ENCODE results near the gene DYRK1B. TPM values are rescaled to one million over a fixed set of nuclear protein-coding genes. Genes with fewer than 3 reads are reported as not detected.

The DYRK1B gene
- total RNA-seq, 4 donors from 2014 or later: 4.9 to 15.6 (median 8.7) TPM

DNA sequence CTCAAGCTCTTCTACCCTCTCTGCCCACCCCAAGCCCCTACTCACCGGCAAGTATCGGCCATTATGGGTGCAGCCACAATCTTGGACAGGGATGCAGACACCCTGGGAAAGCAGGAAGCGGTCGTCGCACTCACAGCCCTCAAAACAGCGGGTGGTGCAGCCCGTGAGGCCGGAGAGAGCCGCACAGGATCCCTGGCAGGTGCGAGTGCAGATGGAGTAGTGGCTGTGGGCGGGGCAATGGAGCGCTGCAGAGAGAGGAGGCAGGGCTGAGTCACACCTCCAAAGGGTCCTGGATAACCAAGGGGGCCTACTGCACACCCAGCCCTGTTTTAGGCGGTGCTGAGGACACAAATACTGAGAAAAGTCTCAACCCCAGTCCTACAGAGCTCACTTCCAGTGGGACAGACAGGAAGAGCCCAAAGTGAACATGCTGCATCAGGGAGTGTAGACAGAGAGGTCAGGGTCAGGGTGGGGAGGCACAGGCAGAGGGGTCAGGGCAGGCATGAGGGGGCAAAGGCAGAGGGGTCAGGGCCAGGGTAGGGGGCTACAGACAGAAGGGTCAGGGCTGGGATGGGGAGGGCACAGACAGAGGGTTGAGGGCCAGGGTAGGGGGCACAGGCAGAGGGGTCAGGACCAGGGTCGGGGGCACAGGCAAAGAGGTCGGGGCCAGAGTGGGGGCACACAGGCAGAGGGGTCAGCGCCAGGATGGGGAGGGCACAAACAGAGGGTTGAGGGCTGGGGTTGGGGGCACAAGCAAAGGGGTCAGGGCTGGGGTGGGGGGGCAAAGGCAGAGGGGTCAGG, 36.4 kb upstream of the DYRK1B start:
- TF ChIP-seq, protein P1, sequence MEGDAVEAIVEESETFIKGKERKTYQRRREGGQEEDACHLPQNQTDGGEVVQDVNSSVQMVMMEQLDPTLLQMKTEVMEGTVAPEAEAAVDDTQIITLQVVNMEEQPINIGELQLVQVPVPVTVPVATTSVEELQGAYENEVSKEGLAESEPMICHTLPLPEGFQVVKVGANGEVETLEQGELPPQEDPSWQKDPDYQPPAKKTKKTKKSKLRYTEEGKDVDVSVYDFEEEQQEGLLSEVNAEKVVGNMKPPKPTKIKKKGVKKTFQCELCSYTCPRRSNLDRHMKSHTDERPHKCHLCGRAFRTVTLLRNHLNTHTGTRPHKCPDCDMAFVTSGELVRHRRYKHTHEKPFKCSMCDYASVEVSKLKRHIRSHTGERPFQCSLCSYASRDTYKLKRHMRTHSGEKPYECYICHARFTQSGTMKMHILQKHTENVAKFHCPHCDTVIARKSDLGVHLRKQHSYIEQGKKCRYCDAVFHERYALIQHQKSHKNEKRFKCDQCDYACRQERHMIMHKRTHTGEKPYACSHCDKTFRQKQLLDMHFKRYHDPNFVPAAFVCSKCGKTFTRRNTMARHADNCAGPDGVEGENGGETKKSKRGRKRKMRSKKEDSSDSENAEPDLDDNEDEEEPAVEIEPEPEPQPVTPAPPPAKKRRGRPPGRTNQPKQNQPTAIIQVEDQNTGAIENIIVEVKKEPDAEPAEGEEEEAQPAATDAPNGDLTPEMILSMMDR (IDR thresholded peaks at IDR 0.05; ENCODE audit: low read depth): no peak

DNA sequence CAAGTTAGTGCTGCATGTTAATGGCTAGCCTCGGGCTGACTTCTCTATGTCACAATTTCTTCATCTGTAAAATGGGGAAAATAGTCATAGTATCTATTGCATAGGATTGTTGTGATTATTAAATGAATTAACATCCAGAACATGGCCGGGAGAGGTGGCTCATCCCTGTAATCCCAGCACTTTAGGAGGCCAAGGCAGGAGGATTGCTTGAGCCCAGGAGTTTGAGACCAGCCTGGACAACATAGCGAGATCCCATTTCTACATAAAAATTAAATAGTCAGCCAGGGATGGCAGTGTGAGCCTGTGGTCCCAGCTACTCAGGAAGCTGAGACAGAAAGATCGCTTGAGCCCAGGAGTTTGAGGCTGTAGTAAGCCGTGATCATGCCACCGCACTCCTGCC, 34.0 kb upstream of the DYRK1B start:
- TF ChIP-seq, protein P1 (IDR thresholded peaks at IDR 0.05; ENCODE audit: low read depth): no peak

- TF ChIP-seq, protein P1 (IDR thresholded peaks at IDR 0.05; ENCODE audit: low read depth): no peak
These were observed 33.2 kb upstream of the DYRK1B start for GRCh38 chr19:39867133-39867532.

DNA sequence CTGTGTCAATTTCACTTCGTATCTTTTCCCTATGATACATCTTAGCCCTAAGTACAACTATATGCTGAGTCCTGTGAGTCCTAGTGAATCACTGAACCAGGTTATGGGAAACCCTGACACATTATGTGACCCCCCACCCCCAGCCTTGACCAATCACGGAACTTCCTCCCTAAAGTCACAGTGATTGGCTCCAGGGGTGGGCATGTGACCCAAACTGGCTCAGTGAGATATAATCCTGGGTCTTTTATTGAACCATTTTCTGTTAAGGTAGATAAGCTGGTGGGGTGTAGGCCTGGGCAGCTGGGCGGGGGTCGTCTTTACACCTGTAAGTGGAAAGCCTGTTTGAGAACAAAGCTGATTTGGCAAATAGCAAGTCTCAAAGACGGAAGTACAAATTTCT, 32.0 kb upstream of the DYRK1B start:
- TF ChIP-seq, protein P1 (IDR thresholded peaks at IDR 0.05; ENCODE audit: low read depth): no peak

DNA sequence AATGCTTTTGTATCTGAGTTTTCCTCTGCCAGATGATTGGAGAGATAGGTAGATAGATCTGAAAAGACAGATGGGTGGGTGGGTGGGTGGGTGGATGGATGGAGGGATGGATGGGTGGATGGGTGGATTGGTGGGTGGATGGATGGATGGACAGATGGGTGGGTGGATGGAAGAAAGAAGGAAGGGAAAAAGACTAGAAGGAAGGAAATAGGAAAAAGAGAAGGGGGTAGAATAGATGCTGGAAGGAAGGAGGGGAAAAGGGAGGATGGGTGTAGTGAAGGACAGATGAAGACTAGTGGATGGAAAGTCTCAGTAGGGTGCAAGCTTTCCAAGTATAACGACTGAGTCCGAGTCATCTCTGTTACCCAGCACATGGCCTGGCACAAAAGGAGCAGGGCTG, 31.2 kb upstream of the DYRK1B start:
- TF ChIP-seq, protein P1 (IDR thresholded peaks at IDR 0.05; ENCODE audit: low read depth): no peak

DNA sequence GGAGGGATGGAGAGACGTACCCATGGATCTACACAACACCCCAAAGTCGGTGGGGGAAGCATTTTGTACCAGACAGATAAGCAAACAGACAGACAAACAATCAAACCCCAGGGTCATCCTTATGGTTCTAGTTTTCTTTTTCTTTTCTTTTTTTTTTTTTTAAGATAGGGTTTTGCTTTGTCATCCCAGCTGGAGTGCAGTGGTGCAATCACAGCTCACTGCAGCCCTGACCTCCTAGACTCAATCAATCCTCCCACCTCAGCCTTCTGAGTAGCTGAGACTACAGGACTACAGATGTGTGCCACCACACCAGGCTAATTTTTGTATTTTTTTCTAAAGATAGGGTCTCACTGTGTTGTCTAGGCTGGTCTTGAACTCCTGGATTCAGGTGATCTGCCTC, 30.2 kb upstream of the DYRK1B start:
- TF ChIP-seq, protein P1 (IDR thresholded peaks at IDR 0.05; ENCODE audit: low read depth): no peak

- TF ChIP-seq, protein P1 (IDR thresholded peaks at IDR 0.05; ENCODE audit: low read depth): no peak
These were observed 24.6 kb upstream of the DYRK1B start for GRCh38 chr19:39858541-39858940.
